Cerebellar cortex (tissue), 1 donor: ENCODE data around the gene CHMP1A.

Experiments used
- DNase-seq: peaks from one replicate; pipeline ENCODE4 v3.0.0-alpha.2; 2015; ENCODE audit warnings: low spot score

The CHMP1A gene

GRCh38 chr16:89624777-89625761 is 32.4 kb downstream of the CHMP1A start:
- no peak for DNase-seq

GRCh38 chr16:89623511-89624261 is 33.8 kb downstream of the CHMP1A start:
- DNase-seq, result no peak

- no peak for DNase-seq
Observed at GRCh38 chr16:89621698-89622409, 35.7 kb downstream of the CHMP1A start.

- DNase-seq, result no peak
Observed at GRCh38 chr16:89621136-89621697, 36.3 kb downstream of the CHMP1A start.

- DNase-seq, result no peak
Observed at GRCh38 chr16:89620406-89620841, 37.1 kb downstream of the CHMP1A start.

- no peak for DNase-seq
Observed at GRCh38 chr16:89619840-89620239, 37.7 kb downstream of the CHMP1A start.

- peak; percentile 40 for DNase-seq
Observed at GRCh38 chr16:89618109-89618998, 39.2 kb downstream of the CHMP1A start.

- no peak for DNase-seq
Observed at GRCh38 chr16:89617036-89617435, 40.5 kb downstream of the CHMP1A start.

- no peak for DNase-seq
Observed at GRCh38 chr16:89616623-89617022, 40.9 kb downstream of the CHMP1A start.

GRCh38 chr16:89615596-89616090 is 41.9 kb downstream of the CHMP1A start:
- no peak for DNase-seq

GRCh38 chr16:89615176-89615575 is 42.3 kb downstream of the CHMP1A start:
- DNase-seq, result no peak

- DNase-seq, result no peak
Observed at GRCh38 chr16:89613954-89614459, 43.5 kb downstream of the CHMP1A start.

- DNase-seq, result no peak
Observed at GRCh38 chr16:89613231-89613953, 44.1 kb downstream of the CHMP1A start, which contains the start of gene DPEP1. DPEP1 (plus strand) TSS chr16:89613642; CDS start chr16:89630411, 16,769 bp downstream.

GRCh38 chr16:89612415-89613166 is 44.9 kb downstream of the CHMP1A start:
- DNase-seq, result no peak

- no peak for DNase-seq
Observed at GRCh38 chr16:89610108-89610453, 47.4 kb downstream of the CHMP1A start.

GRCh38 chr16:89607937-89608740 is 49.4 kb downstream of the CHMP1A start:
- DNase-seq, result no peak

- no peak for DNase-seq
Observed at GRCh38 chr16:89607453-89607852, 50.1 kb downstream of the CHMP1A start.

GRCh38 chr16:89606006-89606405 is 51.5 kb downstream of the CHMP1A start:
- DNase-seq, result no peak
